Subcutaneous adipose tissue (tissue), 4 donors: Measurements from ENCODE around the gene PRKCH. TPM values are rescaled to one million over a fixed set of nuclear protein-coding genes. Genes with fewer than 3 reads are reported as not detected.

ENCODE experiments used
- total RNA-seq, 4 donors: library from RNA; depleted of rRNA; stranded (reverse); fragments of >200 nt; gene quantifications; one replicate each; pipeline ENCODE4 v1.1.0, GENCODE V29; 2016
- TF ChIP-seq, protein P1 (sequence below): fragments of 450-650 bp; IDR thresholded peaks from one replicate; pipeline ENCODE4 v1.5.1; 2016; ENCODE audit warnings: low read depth, mild to moderate bottlenecking, control low read depth, antibody characterized with exemption, moderate library complexity

PRKCH gene
- total RNA-seq, 4 donors from 2014 or later, result 25.8 to 46.3 (median 36.4) TPM

DNA sequence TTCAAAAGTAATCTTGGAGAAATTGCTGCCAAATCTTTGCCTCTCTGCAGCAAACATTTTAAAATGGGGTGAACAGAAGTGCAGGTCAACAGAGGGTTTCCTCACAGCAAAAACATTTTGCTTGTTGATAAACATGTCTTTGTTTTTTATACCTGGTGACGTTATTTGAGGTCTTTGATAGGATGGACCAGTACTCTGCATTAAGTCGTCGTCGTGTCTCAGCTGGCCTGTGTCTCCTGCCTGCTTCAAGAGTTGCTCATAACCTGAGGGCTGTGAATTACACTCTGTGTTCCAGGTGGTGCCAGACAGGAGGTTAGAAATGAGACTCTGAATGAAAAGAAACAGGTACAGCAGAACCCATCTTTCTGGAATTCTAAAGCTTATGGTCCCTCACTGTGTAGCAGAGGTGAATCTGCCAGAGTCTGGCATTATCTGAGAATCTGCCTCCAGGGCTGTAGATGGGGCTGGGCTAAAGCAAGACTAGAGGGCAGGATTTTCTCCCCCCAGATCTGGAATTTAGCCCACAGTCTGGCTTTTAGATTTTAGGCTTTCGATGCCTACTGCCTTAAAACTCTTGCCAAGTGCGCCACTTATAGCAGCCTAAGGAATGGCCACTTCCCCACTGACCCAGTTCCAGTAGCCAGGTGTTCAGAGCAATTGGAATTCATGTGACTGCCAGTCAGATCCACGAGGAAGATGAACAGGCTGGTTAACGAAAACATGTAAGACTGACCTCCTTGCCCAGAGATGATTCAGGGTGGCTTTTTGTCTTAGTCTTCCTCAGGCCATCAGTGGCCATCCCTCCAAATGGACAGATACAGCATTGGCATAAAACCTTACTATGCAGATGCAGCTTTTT, 161.2 kb downstream of the PRKCH start:
- TF ChIP-seq, protein P1, sequence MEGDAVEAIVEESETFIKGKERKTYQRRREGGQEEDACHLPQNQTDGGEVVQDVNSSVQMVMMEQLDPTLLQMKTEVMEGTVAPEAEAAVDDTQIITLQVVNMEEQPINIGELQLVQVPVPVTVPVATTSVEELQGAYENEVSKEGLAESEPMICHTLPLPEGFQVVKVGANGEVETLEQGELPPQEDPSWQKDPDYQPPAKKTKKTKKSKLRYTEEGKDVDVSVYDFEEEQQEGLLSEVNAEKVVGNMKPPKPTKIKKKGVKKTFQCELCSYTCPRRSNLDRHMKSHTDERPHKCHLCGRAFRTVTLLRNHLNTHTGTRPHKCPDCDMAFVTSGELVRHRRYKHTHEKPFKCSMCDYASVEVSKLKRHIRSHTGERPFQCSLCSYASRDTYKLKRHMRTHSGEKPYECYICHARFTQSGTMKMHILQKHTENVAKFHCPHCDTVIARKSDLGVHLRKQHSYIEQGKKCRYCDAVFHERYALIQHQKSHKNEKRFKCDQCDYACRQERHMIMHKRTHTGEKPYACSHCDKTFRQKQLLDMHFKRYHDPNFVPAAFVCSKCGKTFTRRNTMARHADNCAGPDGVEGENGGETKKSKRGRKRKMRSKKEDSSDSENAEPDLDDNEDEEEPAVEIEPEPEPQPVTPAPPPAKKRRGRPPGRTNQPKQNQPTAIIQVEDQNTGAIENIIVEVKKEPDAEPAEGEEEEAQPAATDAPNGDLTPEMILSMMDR, result no peak

DNA sequence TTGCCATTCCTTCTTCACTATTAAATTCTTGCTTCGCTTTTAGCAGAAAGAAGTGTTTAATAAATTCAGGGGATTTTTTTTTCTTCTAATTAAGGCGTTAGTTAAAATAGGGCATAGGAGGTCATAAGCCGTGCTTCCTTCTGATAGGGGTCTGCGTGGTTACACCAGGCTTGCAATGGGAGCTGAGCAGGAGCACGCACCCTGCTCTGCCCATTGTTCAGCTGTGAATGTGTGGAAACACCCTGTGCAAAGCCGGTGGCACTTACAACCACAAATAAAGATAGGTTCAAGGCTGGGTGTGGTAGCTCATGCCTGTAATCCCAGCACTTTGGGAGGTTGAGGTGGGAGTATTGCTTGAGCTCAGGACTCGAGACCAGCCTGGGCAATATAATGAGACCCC, 162.1 kb downstream of the PRKCH start:
- TF ChIP-seq, protein P1, result no peak

DNA sequence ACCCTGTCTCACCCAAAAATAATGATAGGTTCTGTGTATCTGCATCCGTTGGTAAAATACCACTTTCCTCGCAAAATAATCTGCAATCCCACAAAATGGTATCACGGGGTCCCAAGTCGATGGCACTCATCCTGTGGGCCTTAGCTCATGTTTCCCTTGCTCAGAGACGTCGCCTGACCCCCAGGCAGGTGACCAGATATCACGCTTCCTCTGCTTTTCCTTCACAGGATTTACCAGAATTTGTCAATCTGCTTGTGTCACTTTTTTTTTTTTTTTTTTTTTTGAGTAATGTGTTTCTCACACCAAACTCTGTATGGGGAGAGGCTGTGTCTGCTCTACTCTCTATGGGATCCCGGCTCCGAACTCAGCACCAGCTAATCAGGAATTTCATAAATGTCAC, 162.7 kb downstream of the PRKCH start:
- TF ChIP-seq, protein P1, result no peak

DNA sequence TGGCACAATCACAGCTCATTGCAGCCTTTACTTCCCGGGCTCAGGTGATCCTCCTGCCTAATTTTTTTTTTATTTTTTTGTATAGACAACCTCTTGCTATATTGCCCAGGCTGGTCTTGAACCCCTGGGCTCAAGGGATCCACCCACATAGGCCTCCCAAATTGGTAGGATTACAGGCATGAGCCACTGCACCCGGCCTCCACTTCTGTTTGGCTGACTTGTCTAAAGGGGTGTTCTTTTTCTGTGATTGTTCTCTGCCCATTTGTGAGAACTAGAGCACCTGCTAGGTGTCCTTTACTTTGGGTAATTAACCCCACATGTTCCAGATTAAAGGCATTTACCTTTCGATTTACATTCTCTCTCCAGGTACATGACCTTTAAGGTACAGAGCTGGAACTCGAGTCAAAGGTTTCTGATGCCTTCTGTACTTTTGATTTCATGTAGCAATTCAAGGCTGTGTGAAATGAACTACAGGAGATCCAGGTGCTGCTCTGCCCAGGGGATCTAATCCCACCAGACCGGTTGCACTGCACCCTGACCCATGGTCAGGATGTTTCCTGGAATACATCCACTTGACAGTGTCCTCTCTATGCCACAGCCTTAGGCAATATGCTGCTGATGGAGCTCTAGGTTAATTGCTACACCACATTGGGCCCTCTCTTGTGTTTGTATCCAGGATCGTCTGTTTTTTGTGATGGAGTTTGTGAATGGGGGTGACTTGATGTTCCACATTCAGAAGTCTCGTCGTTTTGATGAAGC, 163.6 kb downstream of the PRKCH start:
- TF ChIP-seq, protein P1, result no peak

DNA sequence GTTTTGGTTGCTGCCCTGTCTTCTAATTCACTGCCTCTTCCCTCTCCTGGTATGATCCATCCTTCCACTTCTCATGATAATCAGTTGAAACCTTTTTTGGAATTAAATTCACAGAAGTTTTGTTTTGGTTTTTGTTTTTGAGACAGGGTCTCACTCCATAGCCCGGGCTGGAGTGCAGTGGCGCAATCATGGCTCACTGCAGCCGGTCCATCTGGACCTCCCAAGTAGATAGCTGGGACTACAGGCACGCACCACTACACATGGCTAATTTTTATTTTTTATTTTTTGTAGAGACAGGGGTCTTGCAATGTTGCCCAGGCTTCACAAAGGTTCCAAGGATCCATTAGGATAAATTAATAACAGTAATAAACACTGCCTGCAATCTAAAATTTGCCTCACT, 164.3 kb downstream of the PRKCH start:
- TF ChIP-seq, protein P1, result no peak

DNA sequence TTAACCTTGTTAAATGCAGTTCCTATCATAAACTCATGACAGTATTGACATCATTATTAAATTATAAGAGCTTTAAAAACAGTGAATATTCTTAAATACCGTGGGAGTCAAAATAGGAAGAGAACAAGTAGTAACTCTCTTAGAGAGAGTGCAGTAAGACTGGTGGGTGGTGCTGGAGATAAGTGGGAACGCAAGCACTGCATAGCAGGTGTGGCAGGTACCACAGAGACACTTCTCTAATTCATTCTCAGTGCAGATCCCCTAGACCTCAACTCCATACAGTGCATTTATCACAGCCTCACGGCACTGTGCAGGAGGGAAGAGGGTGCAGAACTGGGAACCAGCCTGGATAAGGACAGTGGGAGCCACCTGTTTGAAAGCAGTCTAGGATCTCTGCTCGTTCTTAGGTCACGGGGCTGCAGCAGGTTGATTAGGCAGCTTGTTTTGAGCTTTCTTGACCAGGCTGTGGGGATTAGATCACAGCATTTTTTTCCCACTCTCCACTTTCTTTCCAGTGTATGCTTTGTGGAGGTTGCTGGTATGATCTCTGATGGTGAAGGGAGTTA, 165.6 kb downstream of the PRKCH start:
- TF ChIP-seq, protein P1, result no peak
